HepG2 (cell line): ENCODE data around the gene GNB1. TPM values are rescaled to one million over a fixed set of nuclear protein-coding genes. Genes with fewer than 3 reads are reported as not detected.

Experiments used
- CEBPB ChIP-seq: IDR thresholded peaks from 2 replicates; pipeline ENCODE4 v1.6.1; 2011; ENCODE audit warnings: low read depth, low read length, improper control_type of control experiment, borderline replicate concordance
- CEBPG ChIP-seq: IDR thresholded peaks from 2 replicates; pipeline ENCODE4 v1.6.1; 2016
- CREM ChIP-seq, 2 experiments: sonication (generic) in 1 of 2; formaldehyde crosslinking in 1 of 2; IDR thresholded peaks; 2 replicates each; pipeline versions ENCODE4 v1.4.0 to v1.6.1; 2016 to 2020; ENCODE audit warnings: antibody characterized with exemption in 1 of 2, mild to moderate bottlenecking in 1 of 2, missing genetic modification reagents in 1 of 2
- ELF1 ChIP-seq: sonication (generic); formaldehyde crosslinking; IDR thresholded peaks from 2 replicates; pipeline ENCODE4 v1.4.0; 2020; ENCODE audit warnings: missing genetic modification reagents
- MAZ ChIP-seq, 2 experiments: sonication (generic) in 1 of 2; formaldehyde crosslinking in 1 of 2; IDR thresholded peaks; 2 replicates each; pipeline versions ENCODE4 v1.5.0 to v1.6.1; 2012 to 2020; ENCODE audit warnings: low read depth in 2 of 2, mild to moderate bottlenecking in 2 of 2, borderline replicate concordance in 1 of 2, improper control_type of control experiment in 1 of 2, low read length in 1 of 2, missing genetic modification reagents in 1 of 2, moderate library complexity in 1 of 2
- PAX8 ChIP-seq: sonication (generic); formaldehyde crosslinking; IDR thresholded peaks from 2 replicates; pipeline ENCODE4 v1.8.0; 2022; ENCODE audit warnings: mild to moderate bottlenecking, missing genetic modification reagents, borderline replicate concordance
- RORA ChIP-seq: sonication (generic); formaldehyde crosslinking; IDR thresholded peaks from 2 replicates; pipeline ENCODE4 v1.5.0; 2020; ENCODE audit warnings: mild to moderate bottlenecking, missing genetic modification reagents, moderate library complexity
- ZNF713 ChIP-seq: sonication (generic); formaldehyde crosslinking; IDR thresholded peaks from 2 replicates; pipeline ENCODE4 v1.4.0; 2020; ENCODE audit warnings: mild to moderate bottlenecking, missing genetic modification reagents
- ZNF788 ChIP-seq: sonication (generic); formaldehyde crosslinking; IDR thresholded peaks from 2 replicates; pipeline ENCODE4 v1.5.0; 2020; ENCODE audit warnings: mild to moderate bottlenecking, missing genetic modification reagents, borderline replicate concordance
- ZSCAN20 ChIP-seq: sonication (generic); formaldehyde crosslinking; IDR thresholded peaks from 2 replicates; pipeline ENCODE4 v1.4.0; 2020; ENCODE audit warnings: missing genetic modification reagents, mild to moderate bottlenecking, borderline replicate concordance
- ZSCAN21 ChIP-seq: sonication (generic); formaldehyde crosslinking; IDR thresholded peaks from 2 replicates; pipeline ENCODE4 v1.8.0; 2022; ENCODE audit warnings: mild to moderate bottlenecking, missing genetic modification reagents, moderate library complexity, borderline replicate concordance
- polyA plus RNA-seq, 8 experiments: library from polyadenylated mRNA; depleted of rRNA in 3 of 8; stranded (reverse) in 7 of 8; unstranded in 1 of 8; fragments of >200 nt; fragmentation: Illumina TruSeq in 4 of 8; extraction: Trizol in 4 of 8; gene quantifications; 2 replicates each; pipeline versions ENCODE4 v1.2.1 to v1.2.3, GENCODE V29; 2011 to 2016; ENCODE audit warnings: low read depth in 4 of 8, missing spikeins in 1 of 8, mixed read lengths in 1 of 8; ENCODE audit not compliant: insufficient read depth in 1 of 8
- total RNA-seq, 5 experiments: library from RNA; depleted of rRNA; stranded (reverse); fragments of >200 nt; fragmentation: Illumina TruSeq; extraction: Trizol; gene quantifications; 2 replicates each; pipeline ENCODE4 v1.2.3, GENCODE V29; 2016; ENCODE audit warnings: low read depth in 1 of 5
- TF ChIP-seq, protein P1 (sequence below): sonication (generic); formaldehyde crosslinking; IDR thresholded peaks from 2 replicates; pipeline ENCODE4 v1.4.0; 2020; ENCODE audit warnings: missing genetic modification reagents, borderline replicate concordance
- TF ChIP-seq, protein P2 (sequence below), 2 experiments: IDR thresholded peaks; 2 replicates each; pipeline ENCODE4 v1.6.1; 2011 to 2012; ENCODE audit warnings: low read length in 2 of 2, borderline replicate concordance in 1 of 2, low read depth in 1 of 2, mild to moderate bottlenecking in 1 of 2, moderate library complexity in 1 of 2
- TF ChIP-seq, protein P3 (sequence below): sonication (generic); formaldehyde crosslinking; IDR thresholded peaks from 2 replicates; pipeline ENCODE4 v1.4.0; 2020; ENCODE audit warnings: mild to moderate bottlenecking, low read depth, missing genetic modification reagents
- TF ChIP-seq, protein P4 (sequence below): sonication (generic); formaldehyde crosslinking; IDR thresholded peaks from 2 replicates; pipeline ENCODE4 v1.5.1; 2020; ENCODE audit warnings: mild to moderate bottlenecking, moderate library complexity, missing genetic modification reagents

Gene GNB1
- total and polyA plus RNA-seq, 2 of the 13 experiments (the other 11 are each of a cell fraction or from before 2014, with no cell fraction given): 66.2 to 327 TPM

DNA sequence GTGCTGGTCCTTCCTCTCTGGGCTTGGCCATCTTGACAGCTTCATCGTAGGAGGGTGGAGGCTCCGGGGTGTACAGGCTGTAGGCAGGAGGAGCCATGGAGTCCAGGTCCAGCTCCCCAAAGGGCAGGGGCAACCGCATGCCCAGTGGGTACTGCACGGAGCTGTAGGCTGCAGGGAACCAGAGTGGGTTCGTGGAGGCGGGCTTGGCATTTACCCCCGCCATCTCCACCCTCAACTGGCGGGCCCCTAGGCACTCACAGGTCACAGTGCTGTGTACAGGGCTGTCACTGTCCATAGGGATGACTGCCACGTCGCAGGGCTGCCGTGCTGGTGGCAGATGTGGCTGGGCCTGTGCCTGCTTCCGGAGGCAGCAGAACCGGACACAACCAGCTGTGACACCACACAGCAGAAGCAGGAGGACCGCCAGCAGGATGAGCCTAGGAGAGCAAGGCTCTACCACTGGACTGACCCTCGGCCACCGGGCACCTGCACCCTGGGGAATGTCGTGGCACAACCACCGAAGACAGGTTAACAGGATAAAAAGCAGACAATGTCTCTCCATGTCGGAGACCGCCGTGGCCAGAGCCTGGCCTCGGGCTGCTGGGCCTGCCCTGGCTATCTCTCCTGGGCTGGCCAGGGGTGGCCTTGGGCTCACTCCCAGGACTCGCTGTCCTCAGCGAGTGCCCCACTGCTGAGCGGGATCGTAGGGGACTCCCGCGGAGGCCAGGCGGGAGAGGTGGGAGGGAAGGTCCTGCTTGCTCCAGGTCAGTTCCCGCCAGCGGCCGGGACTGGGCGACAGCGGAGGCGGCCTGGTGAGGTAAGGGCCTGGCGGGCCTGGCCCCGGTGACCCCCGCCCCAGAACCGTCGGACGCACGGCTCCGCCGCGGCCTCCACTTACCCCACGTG lies 27.4 kb upstream of the GNB1 start (continued):
- TF ChIP-seq ZSCAN21 (CRISPR knock-in tag) (0 out of 2 replicates have a peak, but pooled peaks have one; percentile 9), ELF1 (CRISPR knock-in tag) (no peak), CREM (IDR thresholded peaks at IDR 0.05) (no peak), CREM (CRISPR knock-in tag; IDR thresholded peaks at IDR 0.05) (no peak), ZSCAN20 (CRISPR knock-in tag) (no peak), PAX8 (no peak), CEBPB (no peak), ZNF713 (CRISPR knock-in tag) (no peak), ZNF788 (CRISPR knock-in tag) (0 out of 2 replicates have a peak, but pooled peaks have one; percentile 17), CEBPG (CRISPR knock-in tag) (no peak), MAZ (IDR thresholded peaks at IDR 0.05; ENCODE audit: borderline replicate concordance, low read depth, low read length) (no peak), MAZ (CRISPR knock-in tag; IDR thresholded peaks at IDR 0.05; ENCODE audit: low read depth) (no peak), RORA (CRISPR knock-in tag) (no peak)
- TF ChIP-seq, protein P1, sequence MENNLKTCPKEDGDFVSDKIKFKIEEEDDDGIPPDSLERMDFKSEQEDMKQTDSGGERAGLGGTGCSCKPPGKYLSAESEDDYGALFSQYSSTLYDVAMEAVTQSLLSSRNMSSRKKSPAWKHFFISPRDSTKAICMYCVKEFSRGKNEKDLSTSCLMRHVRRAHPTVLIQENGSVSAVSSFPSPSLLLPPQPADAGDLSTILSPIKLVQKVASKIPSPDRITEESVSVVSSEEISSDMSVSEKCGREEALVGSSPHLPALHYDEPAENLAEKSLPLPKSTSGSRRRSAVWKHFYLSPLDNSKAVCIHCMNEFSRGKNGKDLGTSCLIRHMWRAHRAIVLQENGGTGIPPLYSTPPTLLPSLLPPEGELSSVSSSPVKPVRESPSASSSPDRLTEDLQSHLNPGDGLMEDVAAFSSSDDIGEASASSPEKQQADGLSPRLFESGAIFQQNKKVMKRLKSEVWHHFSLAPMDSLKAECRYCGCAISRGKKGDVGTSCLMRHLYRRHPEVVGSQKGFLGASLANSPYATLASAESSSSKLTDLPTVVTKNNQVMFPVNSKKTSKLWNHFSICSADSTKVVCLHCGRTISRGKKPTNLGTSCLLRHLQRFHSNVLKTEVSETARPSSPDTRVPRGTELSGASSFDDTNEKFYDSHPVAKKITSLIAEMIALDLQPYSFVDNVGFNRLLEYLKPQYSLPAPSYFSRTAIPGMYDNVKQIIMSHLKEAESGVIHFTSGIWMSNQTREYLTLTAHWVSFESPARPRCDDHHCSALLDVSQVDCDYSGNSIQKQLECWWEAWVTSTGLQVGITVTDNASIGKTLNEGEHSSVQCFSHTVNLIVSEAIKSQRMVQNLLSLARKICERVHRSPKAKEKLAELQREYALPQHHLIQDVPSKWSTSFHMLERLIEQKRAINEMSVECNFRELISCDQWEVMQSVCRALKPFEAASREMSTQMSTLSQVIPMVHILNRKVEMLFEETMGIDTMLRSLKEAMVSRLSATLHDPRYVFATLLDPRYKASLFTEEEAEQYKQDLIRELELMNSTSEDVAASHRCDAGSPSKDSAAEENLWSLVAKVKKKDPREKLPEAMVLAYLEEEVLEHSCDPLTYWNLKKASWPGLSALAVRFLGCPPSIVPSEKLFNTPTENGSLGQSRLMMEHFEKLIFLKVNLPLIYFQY (CRISPR knock-in tag): no peak
- TF ChIP-seq, protein P2, sequence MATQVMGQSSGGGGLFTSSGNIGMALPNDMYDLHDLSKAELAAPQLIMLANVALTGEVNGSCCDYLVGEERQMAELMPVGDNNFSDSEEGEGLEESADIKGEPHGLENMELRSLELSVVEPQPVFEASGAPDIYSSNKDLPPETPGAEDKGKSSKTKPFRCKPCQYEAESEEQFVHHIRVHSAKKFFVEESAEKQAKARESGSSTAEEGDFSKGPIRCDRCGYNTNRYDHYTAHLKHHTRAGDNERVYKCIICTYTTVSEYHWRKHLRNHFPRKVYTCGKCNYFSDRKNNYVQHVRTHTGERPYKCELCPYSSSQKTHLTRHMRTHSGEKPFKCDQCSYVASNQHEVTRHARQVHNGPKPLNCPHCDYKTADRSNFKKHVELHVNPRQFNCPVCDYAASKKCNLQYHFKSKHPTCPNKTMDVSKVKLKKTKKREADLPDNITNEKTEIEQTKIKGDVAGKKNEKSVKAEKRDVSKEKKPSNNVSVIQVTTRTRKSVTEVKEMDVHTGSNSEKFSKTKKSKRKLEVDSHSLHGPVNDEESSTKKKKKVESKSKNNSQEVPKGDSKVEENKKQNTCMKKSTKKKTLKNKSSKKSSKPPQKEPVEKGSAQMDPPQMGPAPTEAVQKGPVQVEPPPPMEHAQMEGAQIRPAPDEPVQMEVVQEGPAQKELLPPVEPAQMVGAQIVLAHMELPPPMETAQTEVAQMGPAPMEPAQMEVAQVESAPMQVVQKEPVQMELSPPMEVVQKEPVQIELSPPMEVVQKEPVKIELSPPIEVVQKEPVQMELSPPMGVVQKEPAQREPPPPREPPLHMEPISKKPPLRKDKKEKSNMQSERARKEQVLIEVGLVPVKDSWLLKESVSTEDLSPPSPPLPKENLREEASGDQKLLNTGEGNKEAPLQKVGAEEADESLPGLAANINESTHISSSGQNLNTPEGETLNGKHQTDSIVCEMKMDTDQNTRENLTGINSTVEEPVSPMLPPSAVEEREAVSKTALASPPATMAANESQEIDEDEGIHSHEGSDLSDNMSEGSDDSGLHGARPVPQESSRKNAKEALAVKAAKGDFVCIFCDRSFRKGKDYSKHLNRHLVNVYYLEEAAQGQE (IDR thresholded peaks at IDR 0.05; ENCODE audit: borderline replicate concordance in 1 of 2, low read depth in 1 of 2, low read length in 2 of 2): no peak
- TF ChIP-seq, protein P3, sequence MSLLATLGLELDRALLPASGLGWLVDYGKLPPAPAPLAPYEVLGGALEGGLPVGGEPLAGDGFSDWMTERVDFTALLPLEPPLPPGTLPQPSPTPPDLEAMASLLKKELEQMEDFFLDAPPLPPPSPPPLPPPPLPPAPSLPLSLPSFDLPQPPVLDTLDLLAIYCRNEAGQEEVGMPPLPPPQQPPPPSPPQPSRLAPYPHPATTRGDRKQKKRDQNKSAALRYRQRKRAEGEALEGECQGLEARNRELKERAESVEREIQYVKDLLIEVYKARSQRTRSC: no peak
- TF ChIP-seq, protein P4, sequence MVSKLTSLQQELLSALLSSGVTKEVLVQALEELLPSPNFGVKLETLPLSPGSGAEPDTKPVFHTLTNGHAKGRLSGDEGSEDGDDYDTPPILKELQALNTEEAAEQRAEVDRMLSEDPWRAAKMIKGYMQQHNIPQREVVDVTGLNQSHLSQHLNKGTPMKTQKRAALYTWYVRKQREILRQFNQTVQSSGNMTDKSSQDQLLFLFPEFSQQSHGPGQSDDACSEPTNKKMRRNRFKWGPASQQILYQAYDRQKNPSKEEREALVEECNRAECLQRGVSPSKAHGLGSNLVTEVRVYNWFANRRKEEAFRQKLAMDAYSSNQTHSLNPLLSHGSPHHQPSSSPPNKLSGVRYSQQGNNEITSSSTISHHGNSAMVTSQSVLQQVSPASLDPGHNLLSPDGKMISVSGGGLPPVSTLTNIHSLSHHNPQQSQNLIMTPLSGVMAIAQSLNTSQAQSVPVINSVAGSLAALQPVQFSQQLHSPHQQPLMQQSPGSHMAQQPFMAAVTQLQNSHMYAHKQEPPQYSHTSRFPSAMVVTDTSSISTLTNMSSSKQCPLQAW (CRISPR knock-in tag): 0 out of 2 replicates have a peak, but pooled peaks have one; percentile 30
